Bronchial epithelial cell (primary cell): ENCODE results near the gene CD244. TPM values are rescaled to one million over a fixed set of nuclear protein-coding genes. Genes with fewer than 3 reads are reported as not detected.
"Not testable (repeated sequence)": the region's sequence is repeated elsewhere in the genome, so short reads cannot be mapped to it uniquely, and the experiment has no call there.

Experiments
- DNase-seq: peaks from one replicate; pipeline ENCODE4 v3.0.0-alpha.2; 2010; ENCODE audit warnings: low read depth
- FAIRE-seq: peaks from 2 replicates; lab custom pipeline; 2011; peaks lifted over from hg19 to GRCh38; lab: Jason Lieb, UNC
- H3K27me3 ChIP-seq: 2 replicates; pipeline ENCODE4 v1.5.1; 2011; ENCODE audit warnings: low read length; ENCODE audit not compliant: control insufficient read depth, insufficient read depth
- H3K36me3 ChIP-seq: 2 replicates; pipeline ENCODE4 v1.5.1; 2011; ENCODE audit warnings: low read length; ENCODE audit not compliant: control insufficient read depth, insufficient read depth
- H3K4me3 ChIP-seq: 2 replicates; pipeline ENCODE4 v1.5.1; 2011; ENCODE audit warnings: mild to moderate bottlenecking, low read depth, low read length, control low read depth
- CTCF ChIP-seq: IDR thresholded peaks from 2 replicates; pipeline ENCODE4 v1.5.1; 2011; ENCODE audit warnings: mild to moderate bottlenecking, moderate library complexity, low read length, control low read depth, inconsistent platforms; ENCODE audit not compliant: insufficient read depth, severe bottlenecking
- total RNA-seq: library from RNA; depleted of rRNA; stranded (reverse); fragments of >200 nt; gene quantifications from 2 replicates; pipeline ENCODE4 v1.2.1, GENCODE V29; 2014

CD244 gene
- total RNA-seq, 1 donor from 2014 or later, result under 0.01 TPM

- H3K4me3 ChIP-seq, result no peak overlapping the region
- DNase-seq (no peak), FAIRE-seq (no peak)
- H3K27me3 ChIP-seq, result no peaks in the 10 kb centered on the region
- no peak for TF ChIP-seq CTCF
- H3K36me3 ChIP-seq, result no peaks in the 10 kb centered on the region
These were observed 42.9 kb upstream of the CD244 start for GRCh38 chr1:160905617-160905989.

- H3K4me3 ChIP-seq, result no peak overlapping the region
- H3K27me3 ChIP-seq, result no peaks in the 10 kb centered on the region
- no peak for DNase-seq
- H3K36me3 ChIP-seq, result no peaks in the 10 kb centered on the region
- no peak for TF ChIP-seq CTCF
- no peak for FAIRE-seq
These were observed 42.3 kb upstream of the CD244 start for GRCh38 chr1:160904783-160905616.

- H3K27me3 ChIP-seq, DNase-seq, H3K4me3 ChIP-seq, H3K36me3 ChIP-seq, FAIRE-seq: not testable (repeated sequence)
These were observed 39.6 kb upstream of the CD244 start for GRCh38 chr1:160902251-160902650.

GRCh38 chr1:160901768-160902167, 39.1 kb upstream of the CD244 start:
- FAIRE-seq (peak; percentile 18), DNase-seq (no peak)
- no peak for TF ChIP-seq CTCF
- Histone ChIP-seq H3K27me3 (no peaks in the 10 kb centered on the region), H3K36me3 (no peaks in the 10 kb centered on the region), H3K4me3 (no peak overlapping the region)

GRCh38 chr1:160900683-160901082, 38.0 kb upstream of the CD244 start:
- DNase-seq, H3K36me3 ChIP-seq, H3K27me3 ChIP-seq, FAIRE-seq, H3K4me3 ChIP-seq: not testable (repeated sequence)

GRCh38 chr1:160894368-160895135, 31.9 kb upstream of the CD244 start:
- not testable (repeated sequence) for H3K27me3 ChIP-seq, DNase-seq, H3K36me3 ChIP-seq, FAIRE-seq, H3K4me3 ChIP-seq

- H3K4me3 ChIP-seq, result no peak overlapping the region
- TF ChIP-seq CTCF, result no peak
- DNase-seq, result no peak
- no peaks in the 10 kb centered on the region for H3K27me3 ChIP-seq
- no peak for FAIRE-seq
- no peaks in the 10 kb centered on the region for H3K36me3 ChIP-seq
These were observed 28.8 kb upstream of the CD244 start for GRCh38 chr1:160891474-160891873.
